HG02870 (cell line): ENCODE measurements around the gene CXADR.
"Not testable (repeated sequence)": the region's sequence is repeated elsewhere in the genome, so short reads cannot be mapped to it uniquely, and the experiment has no call there.

ENCODE experiments used
- ATAC-seq: cut with Tn5 transposase; IDR thresholded peaks from one replicate; pipeline ENCODE4 v1.9.1; 2021; ENCODE audit warnings: mild to moderate bottlenecking, moderate library complexity; ENCODE audit not compliant: unreplicated experiment

The CXADR gene

GRCh38 chr21:17512253-17513213 lies at the start of gene CXADR:
Gene CXADR, plus strand, starts transcription at chr21:17513043. Its CDS starts 87 bp downstream, at chr21:17513130.
- ATAC-seq = peak; percentile 85

GRCh38 chr21:17466166-17466565 lies 46.7 kb upstream of the CXADR start:
- no peak for ATAC-seq

GRCh38 chr21:17467392-17467791 lies 45.5 kb upstream of the CXADR start:
- ATAC-seq = no peak

- ATAC-seq = no peak
These were observed 45.0 kb upstream of the CXADR start for GRCh38 chr21:17467829-17468228.

- ATAC-seq = no peak
These were observed 44.1 kb upstream of the CXADR start for GRCh38 chr21:17468698-17469097.

GRCh38 chr21:17469727-17470126 lies 43.1 kb upstream of the CXADR start:
- ATAC-seq = no peak

- no peak for ATAC-seq
These were observed 40.7 kb upstream of the CXADR start for GRCh38 chr21:17472182-17472581.

- ATAC-seq = no peak
These were observed 40.1 kb upstream of the CXADR start for GRCh38 chr21:17472592-17473271.

- ATAC-seq = peak; percentile 77
These were observed 36.8 kb upstream of the CXADR start for GRCh38 chr21:17476006-17476405.

GRCh38 chr21:17478156-17478555 lies 34.7 kb upstream of the CXADR start:
- not testable (repeated sequence) for ATAC-seq

GRCh38 chr21:17479606-17480005 lies 33.2 kb upstream of the CXADR start:
- no peak for ATAC-seq

GRCh38 chr21:17482928-17483327 lies 29.9 kb upstream of the CXADR start:
- ATAC-seq = no peak

GRCh38 chr21:17488620-17489019 lies 24.2 kb upstream of the CXADR start:
- peak; percentile 87 for ATAC-seq

- not testable (repeated sequence) for ATAC-seq
These were observed 23.3 kb upstream of the CXADR start for GRCh38 chr21:17489565-17489964.

- ATAC-seq = peak; percentile 40
These were observed 21.0 kb upstream of the CXADR start for GRCh38 chr21:17491716-17492414.

GRCh38 chr21:17492415-17493168 lies 20.3 kb upstream of the CXADR start:
- ATAC-seq = no peak

- no peak for ATAC-seq
These were observed 18.8 kb upstream of the CXADR start for GRCh38 chr21:17494051-17494450.

- no peak for ATAC-seq
These were observed 17.2 kb upstream of the CXADR start for GRCh38 chr21:17495680-17496079.

GRCh38 chr21:17497316-17497715 lies 15.5 kb upstream of the CXADR start:
- no peak for ATAC-seq

- ATAC-seq = no peak
These were observed 14.3 kb upstream of the CXADR start for GRCh38 chr21:17498586-17498985.
